ENCODE measurements around the gene LRMDA.
A peak's percentile ranks its signal among the peaks of the same experiment; 100 is the strongest.

DNA sequence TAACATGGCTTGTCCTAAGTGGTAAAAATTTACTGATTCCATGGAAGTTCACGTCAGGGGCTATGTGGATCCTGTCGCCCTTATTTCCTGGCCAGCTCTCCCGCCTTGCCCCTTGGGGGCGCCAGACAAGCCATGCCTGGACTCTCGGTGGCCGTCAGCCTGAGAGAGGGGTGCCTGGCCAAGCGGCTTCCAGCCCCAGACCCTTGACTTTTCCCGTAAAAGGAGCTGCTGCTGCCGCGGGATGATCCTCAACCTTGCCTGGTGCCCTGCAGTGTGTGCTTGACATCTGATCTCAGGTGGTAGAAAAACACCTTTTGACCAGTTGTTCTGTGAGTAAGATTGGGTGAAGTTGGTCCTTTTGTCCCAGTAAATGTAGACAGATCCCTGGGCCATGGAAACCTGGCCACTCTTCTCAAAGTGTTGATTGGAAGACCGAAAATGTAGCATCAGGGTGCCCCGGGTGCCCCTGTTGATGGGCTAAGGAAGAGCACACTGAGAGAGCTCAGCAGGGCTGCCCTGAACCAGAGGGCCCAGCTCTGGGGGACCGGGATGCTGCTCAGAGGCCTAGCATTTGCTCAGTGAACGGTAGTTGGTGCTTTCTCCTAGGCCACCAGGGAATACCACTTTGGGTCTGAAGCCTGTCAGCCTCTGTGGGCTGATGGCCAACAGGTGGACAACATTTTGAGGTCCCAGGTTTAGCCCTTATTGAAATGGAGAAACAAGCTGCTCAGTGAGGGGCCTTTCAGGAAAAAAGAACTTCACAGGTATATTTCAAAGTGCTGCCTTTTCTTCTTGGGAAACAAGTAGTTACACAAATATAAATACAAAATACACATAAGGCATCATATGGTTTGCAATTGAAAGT is 162.5 kb downstream of the LRMDA start:
- TF ChIP-seq SIN3A (conservative IDR thresholded peaks at IDR 0.05 in 1 of 2, IDR thresholded peaks at IDR 0.05 in 1 of 2; ENCODE audit: low read depth in 1 of 2, low read length in 2 of 2) (no peak), POLR2AphosphoS5 (IDR thresholded peaks at IDR 0.05; ENCODE audit: low read depth, low read length) (no peak), POLR2A (IDR thresholded peaks at IDR 0.05; ENCODE audit: control extremely low read depth in 1 of 2, low read depth in 2 of 2, low read length in 2 of 2) (no peak), RFX5 (IDR thresholded peaks at IDR 0.05; ENCODE audit: borderline replicate concordance, low read depth, low read length) (no peak)
- TF ChIP-seq, protein P1, sequence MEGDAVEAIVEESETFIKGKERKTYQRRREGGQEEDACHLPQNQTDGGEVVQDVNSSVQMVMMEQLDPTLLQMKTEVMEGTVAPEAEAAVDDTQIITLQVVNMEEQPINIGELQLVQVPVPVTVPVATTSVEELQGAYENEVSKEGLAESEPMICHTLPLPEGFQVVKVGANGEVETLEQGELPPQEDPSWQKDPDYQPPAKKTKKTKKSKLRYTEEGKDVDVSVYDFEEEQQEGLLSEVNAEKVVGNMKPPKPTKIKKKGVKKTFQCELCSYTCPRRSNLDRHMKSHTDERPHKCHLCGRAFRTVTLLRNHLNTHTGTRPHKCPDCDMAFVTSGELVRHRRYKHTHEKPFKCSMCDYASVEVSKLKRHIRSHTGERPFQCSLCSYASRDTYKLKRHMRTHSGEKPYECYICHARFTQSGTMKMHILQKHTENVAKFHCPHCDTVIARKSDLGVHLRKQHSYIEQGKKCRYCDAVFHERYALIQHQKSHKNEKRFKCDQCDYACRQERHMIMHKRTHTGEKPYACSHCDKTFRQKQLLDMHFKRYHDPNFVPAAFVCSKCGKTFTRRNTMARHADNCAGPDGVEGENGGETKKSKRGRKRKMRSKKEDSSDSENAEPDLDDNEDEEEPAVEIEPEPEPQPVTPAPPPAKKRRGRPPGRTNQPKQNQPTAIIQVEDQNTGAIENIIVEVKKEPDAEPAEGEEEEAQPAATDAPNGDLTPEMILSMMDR (IDR thresholded peaks at IDR 0.05; ENCODE audit: control extremely low read depth in 1 of 3, insufficient read depth in 1 of 3, low read depth in 1 of 3, low read length in 3 of 3): peak; percentile 73 to 92 (median 89)
